SJSA1 (cell line): ENCODE measurements around the gene AFM. TPM values are rescaled to one million over a fixed set of nuclear protein-coding genes. Genes with fewer than 3 reads are reported as not detected.

Experiments
- DNase-seq, 2 experiments: peaks; one replicate each; pipeline ENCODE4 v3.0.0-alpha.2; 2015 to 2020; ENCODE audit warnings: low spot score in 2 of 2, low read depth in 1 of 2
- H3K27ac ChIP-seq: fragments of 250-450 bp; sonication (Bioruptor Pico); 2 replicates; pipeline ENCODE4 v1.5.1; 2020; ENCODE audit warnings: mild to moderate bottlenecking, moderate library complexity
- H3K27me3 ChIP-seq: fragments of 250-450 bp; sonication (Bioruptor Pico); replicated peaks from 2 replicates; pipeline ENCODE4 v1.5.1; 2020; ENCODE audit warnings: mild to moderate bottlenecking, moderate library complexity
- H3K36me3 ChIP-seq: fragments of 250-450 bp; sonication (Bioruptor Pico); 2 replicates; pipeline ENCODE4 v1.5.1; 2020; ENCODE audit warnings: mild to moderate bottlenecking
- H3K4me1 ChIP-seq: fragments of 250-450 bp; sonication (Bioruptor Pico); replicated peaks from 2 replicates; pipeline ENCODE4 v1.6.1; 2021; ENCODE audit warnings: mild to moderate bottlenecking
- H3K4me3 ChIP-seq: fragments of 250-450 bp; sonication (Bioruptor Pico); 2 replicates; pipeline ENCODE4 v1.5.1; 2020; ENCODE audit warnings: mild to moderate bottlenecking
- H3K9me3 ChIP-seq: fragments of 250-450 bp; sonication (Bioruptor Pico); replicated peaks from 2 replicates; pipeline ENCODE4 v1.5.1; 2020; ENCODE audit warnings: mild to moderate bottlenecking
- total RNA-seq: library from RNA; depleted of rRNA; stranded (reverse); fragments of >200 nt; shearing (Covaris generic); gene quantifications from 2 replicates; pipeline ENCODE4 v1.2.3, GENCODE V29; 2014

The AFM gene
- total RNA-seq, 1 experiment from 2014 or later, result not detected

- no peak overlapping the region for H3K4me3 ChIP-seq
Observed at GRCh38 chr4:73499996-73500765, 18.6 kb downstream of the AFM start.

DNA sequence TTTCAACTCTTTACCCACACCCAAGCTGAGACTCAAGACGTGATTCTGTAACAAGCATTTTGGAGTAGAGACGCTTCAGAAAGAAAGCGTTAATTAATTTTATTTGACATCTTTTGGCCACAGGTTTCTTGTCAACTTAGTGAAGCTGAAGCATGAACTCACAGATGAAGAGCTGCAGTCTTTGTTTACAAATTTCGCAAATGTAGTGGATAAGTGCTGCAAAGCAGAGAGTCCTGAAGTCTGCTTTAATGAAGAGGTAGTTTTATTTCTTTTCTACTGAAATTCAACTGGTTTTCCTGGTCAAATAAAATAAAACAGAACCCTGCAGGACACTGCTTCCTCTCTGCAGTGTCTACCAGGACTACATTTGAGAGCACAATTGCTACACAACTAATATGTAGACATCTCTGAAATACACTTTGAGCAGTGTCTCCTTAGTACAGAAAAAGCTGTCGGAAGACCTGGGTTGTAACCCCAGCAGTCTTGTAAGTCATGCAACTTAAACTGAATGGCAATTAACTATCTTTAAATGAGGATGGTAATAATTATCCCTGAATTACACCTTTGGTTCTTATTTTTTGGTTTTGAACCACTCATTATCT, 20.2 kb downstream of the AFM start:
- H3K4me3 ChIP-seq, result no peak overlapping the region
- no peaks in the 10 kb centered on the region; the same call in 1 of the 2 replicates for H3K27me3 ChIP-seq
- H3K9me3 ChIP-seq, result no peaks in the 10 kb centered on the region
- no peak for DNase-seq
- H3K27ac ChIP-seq, result no peak overlapping the region
- no peaks in the 10 kb centered on the region for H3K4me1 ChIP-seq
- H3K36me3 ChIP-seq, result no peaks in the 10 kb centered on the region

More at GRCh38 chr4:73499996-73500765, 18.6 kb downstream of the AFM start:
- DNase-seq, result no peak
- no peaks in the 10 kb centered on the region for H3K9me3 ChIP-seq
- no peaks in the 10 kb centered on the region for H3K36me3 ChIP-seq
- no peaks in the 10 kb centered on the region for H3K4me1 ChIP-seq
- no peak overlapping the region for H3K27ac ChIP-seq
- H3K27me3 ChIP-seq, result no peaks in the 10 kb centered on the region; the same call in 1 of the 2 replicates

DNA sequence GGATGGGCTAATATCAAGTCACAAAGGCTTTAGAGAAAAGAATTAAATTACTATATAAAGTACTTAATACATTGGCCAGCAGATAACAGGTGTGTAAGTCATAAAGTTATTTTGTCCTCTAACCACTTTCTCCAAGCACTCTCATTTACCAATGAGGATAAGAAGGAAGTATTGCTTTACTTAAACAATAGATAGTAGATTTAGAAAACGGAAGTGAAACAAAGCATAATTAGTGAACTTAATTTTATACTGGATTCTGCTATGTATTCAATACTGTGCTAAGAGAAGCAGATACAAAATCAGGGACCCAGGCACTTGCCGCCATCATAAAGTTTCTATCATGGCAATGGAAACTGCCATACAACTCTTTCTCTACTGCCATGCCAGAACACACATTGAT, 24.0 kb downstream of the AFM start:
- H3K4me3 ChIP-seq, result no peak overlapping the region
- no peaks in the 10 kb centered on the region for H3K36me3 ChIP-seq
- H3K9me3 ChIP-seq, result no peaks in the 10 kb centered on the region
- 0 out of 2 replicates have a peak, but pooled peaks cover 2% of the 10 kb centered on the region for H3K27me3 ChIP-seq
- no peak overlapping the region for H3K27ac ChIP-seq
- no peaks in the 10 kb centered on the region for H3K4me1 ChIP-seq
- no peak for DNase-seq

DNA sequence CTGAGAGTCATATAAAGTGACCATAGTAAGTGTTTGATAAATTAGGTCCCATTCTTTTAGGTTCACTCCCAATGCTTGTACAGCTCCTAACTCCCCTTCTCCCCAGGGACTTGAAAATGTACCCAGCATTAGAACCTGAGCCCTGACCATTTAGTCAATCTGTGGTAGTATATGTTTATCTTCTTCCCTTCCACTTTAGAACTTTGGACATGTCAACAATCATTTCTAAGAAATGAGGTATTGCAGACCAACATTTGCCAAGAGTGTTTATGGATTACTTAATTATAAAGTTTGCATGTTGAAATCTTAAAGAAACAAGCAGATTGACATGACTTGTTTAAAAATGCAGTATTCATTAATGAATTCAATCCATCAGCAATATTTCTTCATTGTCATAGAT, 26.0 kb downstream of the AFM start:
- Histone ChIP-seq H3K9me3 (no peaks in the 10 kb centered on the region), H3K4me1 (no peaks in the 10 kb centered on the region), H3K4me3 (no peak overlapping the region)

GRCh38 chr4:73508651-73509050, 27.1 kb downstream of the AFM start:
- no peaks in the 10 kb centered on the region for H3K9me3 ChIP-seq
- DNase-seq, result no peak
- H3K4me3 ChIP-seq, result no peak overlapping the region
- H3K27me3 ChIP-seq, result 0 out of 2 replicates have a peak, but pooled peaks cover 2% of the 10 kb centered on the region
- H3K4me1 ChIP-seq, result no peaks in the 10 kb centered on the region
- H3K36me3 ChIP-seq, result no peaks in the 10 kb centered on the region
- H3K27ac ChIP-seq, result no peak overlapping the region

More for the DNA sequence above, 26.0 kb downstream of the AFM start:
- Histone ChIP-seq H3K27me3 (0 out of 2 replicates have a peak, but pooled peaks cover 2% of the 10 kb centered on the region), H3K36me3 (no peaks in the 10 kb centered on the region), H3K27ac (no peak overlapping the region)
- DNase-seq, result no peak

- Histone ChIP-seq H3K27ac (no peak overlapping the region), H3K36me3 (no peaks in the 10 kb centered on the region), H3K4me1 (no peaks in the 10 kb centered on the region; the same call in 1 of the 2 replicates), H3K4me3 (no peak overlapping the region), H3K9me3 (no peaks in the 10 kb centered on the region), H3K27me3 (no peaks in the 10 kb centered on the region)
- DNase-seq, result no peak
Observed at GRCh38 chr4:73518340-73518739, 36.8 kb downstream of the AFM start.

- Histone ChIP-seq H3K4me1 (no peaks in the 10 kb centered on the region; the same call in 1 of the 2 replicates), H3K27me3 (no peaks in the 10 kb centered on the region), H3K27ac (no peak overlapping the region), H3K4me3 (no peak overlapping the region), H3K9me3 (no peaks in the 10 kb centered on the region), H3K36me3 (no peaks in the 10 kb centered on the region)
- peak; percentile 26 to 52 for DNase-seq
Observed at GRCh38 chr4:73520821-73521220, 39.3 kb downstream of the AFM start.

GRCh38 chr4:73523126-73523525, 41.6 kb downstream of the AFM start:
- Histone ChIP-seq H3K36me3 (no peaks in the 10 kb centered on the region), H3K27ac (no peak overlapping the region), H3K4me3 (no peak overlapping the region), H3K27me3 (no peaks in the 10 kb centered on the region), H3K4me1 (no peaks in the 10 kb centered on the region; the same call in 1 of the 2 replicates), H3K9me3 (no peaks in the 10 kb centered on the region)
- DNase-seq, result no peak

DNA sequence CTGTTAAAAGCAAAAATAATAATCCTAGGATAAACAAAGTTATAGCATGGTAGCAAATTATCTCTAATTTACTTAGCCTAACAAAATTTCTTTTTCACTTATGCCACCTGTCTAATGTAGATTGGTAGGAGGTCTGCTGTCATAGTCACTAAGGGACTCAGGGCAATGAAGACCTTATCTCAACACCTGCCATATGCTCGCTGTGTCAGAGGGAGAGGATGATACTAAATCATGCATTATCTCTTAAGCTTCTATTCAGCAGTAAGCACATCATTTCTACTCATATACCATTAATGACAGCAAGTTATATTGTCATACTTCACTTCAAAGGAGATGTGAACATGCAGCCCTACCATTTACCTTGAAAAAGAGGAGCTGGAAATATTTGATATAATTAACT, 44.1 kb downstream of the AFM start:
- Histone ChIP-seq H3K27me3 (no peaks in the 10 kb centered on the region), H3K4me3 (no peak overlapping the region), H3K27ac (no peak overlapping the region), H3K4me1 (no peaks in the 10 kb centered on the region; the same call in 1 of the 2 replicates), H3K9me3 (no peaks in the 10 kb centered on the region), H3K36me3 (no peaks in the 10 kb centered on the region)
- no peak for DNase-seq

GRCh38 chr4:73527196-73527595, 45.7 kb downstream of the AFM start:
- Histone ChIP-seq H3K36me3 (no peaks in the 10 kb centered on the region), H3K27ac (no peak overlapping the region), H3K4me3 (no peak overlapping the region), H3K4me1 (no peaks in the 10 kb centered on the region), H3K9me3 (no peaks in the 10 kb centered on the region), H3K27me3 (no peaks in the 10 kb centered on the region)
- DNase-seq, result no peak

DNA sequence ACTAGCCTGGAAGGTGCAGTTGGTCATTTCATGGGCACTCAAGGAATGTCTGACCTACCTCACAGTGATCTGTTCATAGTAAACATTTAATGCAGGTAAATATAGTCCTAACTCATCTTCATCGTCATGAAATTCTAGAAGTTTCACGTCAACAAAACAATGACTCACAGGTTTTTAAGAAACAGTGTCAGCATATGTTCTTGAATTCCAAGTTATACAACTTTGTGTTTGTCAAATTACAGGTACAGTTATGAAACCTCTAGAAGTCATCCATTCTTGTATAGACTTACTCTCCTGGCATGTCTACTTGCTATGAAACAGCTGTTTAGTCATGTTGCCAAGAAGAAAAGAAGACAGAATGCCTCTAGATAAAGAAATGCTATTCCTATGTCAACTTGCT, 46.6 kb downstream of the AFM start:
- Histone ChIP-seq H3K27ac (no peak overlapping the region), H3K4me1 (no peaks in the 10 kb centered on the region), H3K27me3 (no peaks in the 10 kb centered on the region; the same call in 1 of the 2 replicates), H3K4me3 (no peak overlapping the region), H3K36me3 (no peaks in the 10 kb centered on the region), H3K9me3 (no peaks in the 10 kb centered on the region)
- DNase-seq, result no peak

DNA sequence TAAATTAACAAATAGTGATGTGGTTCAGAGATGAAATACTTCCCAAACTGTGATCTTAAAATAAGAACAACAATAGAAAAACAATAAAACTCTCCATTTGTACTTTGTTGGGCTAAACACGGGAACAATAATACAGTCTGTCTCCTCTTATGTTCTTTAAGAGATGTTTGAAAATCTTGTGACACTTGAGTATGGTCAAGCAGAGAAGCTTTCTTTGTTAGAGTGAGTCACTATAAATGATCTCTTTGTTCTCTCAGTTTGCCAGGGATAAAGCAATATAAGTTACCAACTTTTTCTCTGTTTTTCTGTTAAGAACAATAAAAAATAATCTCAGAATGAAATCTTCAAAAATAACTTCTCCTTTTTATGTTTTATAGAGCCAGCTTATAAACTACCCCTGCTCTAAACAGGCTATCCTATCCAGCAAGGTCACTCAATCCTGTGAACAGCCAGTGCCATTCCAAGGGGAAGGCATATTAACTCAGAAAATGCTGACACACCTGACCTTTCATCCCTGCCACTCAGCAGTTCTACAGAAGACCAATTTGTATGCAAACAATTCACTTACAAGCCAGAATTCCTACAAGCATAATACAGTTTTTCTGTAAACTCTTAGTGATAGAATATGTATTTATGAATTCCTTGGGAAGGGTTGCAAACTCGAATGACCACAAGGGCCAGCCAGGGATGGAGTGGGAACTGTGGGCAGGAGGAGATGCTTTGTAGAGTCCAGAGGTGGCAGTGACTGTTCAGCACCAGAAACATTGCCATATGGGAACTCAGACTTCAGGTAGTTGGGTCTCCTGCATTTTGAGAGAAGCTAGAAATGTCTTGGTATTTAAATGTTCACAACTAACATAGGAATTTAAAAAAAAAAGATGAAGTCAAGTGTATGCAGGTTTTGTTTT, 52.2 kb downstream of the AFM start:
- no peaks in the 10 kb centered on the region for H3K9me3 ChIP-seq

GRCh38 chr4:73538162-73538561, 56.6 kb downstream of the AFM start:
- Histone ChIP-seq H3K36me3 (no peaks in the 10 kb centered on the region), H3K9me3 (no peaks in the 10 kb centered on the region), H3K4me1 (no peaks in the 10 kb centered on the region), H3K27me3 (0 out of 2 replicates have a peak, but pooled peaks cover 2% of the 10 kb centered on the region), H3K27ac (no peak overlapping the region), H3K4me3 (no peak overlapping the region)
- no peak for DNase-seq

More for the DNA sequence above, 52.2 kb downstream of the AFM start:
- Histone ChIP-seq H3K27me3 (no peaks in the 10 kb centered on the region; the same call in 1 of the 2 replicates), H3K4me1 (no peaks in the 10 kb centered on the region), H3K36me3 (no peaks in the 10 kb centered on the region), H3K27ac (no peak overlapping the region), H3K4me3 (no peak overlapping the region)
- DNase-seq, result no peak
